Ramos (cell line): ENCODE measurements around the gene MYORG.
"Not testable (repeated sequence)": the region's sequence is repeated elsewhere in the genome, so short reads cannot be mapped to it uniquely, and the experiment has no call there.

ENCODE experiments used
- in situ Hi-C: fragments of 300-500 bp; cut with MboI; formaldehyde crosslinking; loops from one replicate; pipeline ENCODE4 v1.14.3; 2022; ENCODE audit warnings: low sequenced_read_pairs; ENCODE audit not compliant: unreplicated experiment

MYORG gene

GRCh38 chr9:34370970-34371880 is 5.5 kb downstream of the MYORG start:
- in situ Hi-C loops: loop anchor here (10.0 kb wide), 1 partner anchor 196 kb away; the partner anchor contains the start of gene UBAP1

- in situ Hi-C loops: loop anchor here (10.0 kb wide), 1 partner anchor 196 kb away; the partner anchor contains the start of gene UBAP1
Observed at GRCh38 chr9:34370335-34370969, 6.2 kb downstream of the MYORG start.

- in situ Hi-C loops: loop anchor here (10.0 kb wide), 1 partner anchor 195 kb away; the partner anchor contains the start of gene UBAP1
Observed at GRCh38 chr9:34369636-34370035, 7.1 kb downstream of the MYORG start.

- in situ Hi-C loops: not testable (repeated sequence)
Observed at GRCh38 chr9:34368796-34369195, 7.9 kb downstream of the MYORG start.

- in situ Hi-C loops: not testable (repeated sequence)
Observed at GRCh38 chr9:34367751-34368410, 8.8 kb downstream of the MYORG start.

GRCh38 chr9:34366365-34366764 is 10.3 kb downstream of the MYORG start:
- in situ Hi-C loops: no loop called here

- in situ Hi-C loops: no loop called here
Observed at GRCh38 chr9:34365282-34365681, 11.4 kb downstream of the MYORG start.

- in situ Hi-C loops: no loop called here
Observed at GRCh38 chr9:34363619-34364351, 12.9 kb downstream of the MYORG start.

- in situ Hi-C loops: no loop called here
Observed at GRCh38 chr9:34362614-34363214, 14.0 kb downstream of the MYORG start.

- in situ Hi-C loops: not testable (repeated sequence)
Observed at GRCh38 chr9:34352957-34353356, 23.7 kb downstream of the MYORG start.

- in situ Hi-C loops: not testable (repeated sequence)
Observed at GRCh38 chr9:34352122-34352652, 24.5 kb downstream of the MYORG start.

GRCh38 chr9:34349324-34349723 is 27.4 kb downstream of the MYORG start:
- in situ Hi-C loops: no loop called here

GRCh38 chr9:34347800-34348158 is 28.9 kb downstream of the MYORG start:
- in situ Hi-C loops: no loop called here

GRCh38 chr9:34346873-34347799 is 29.6 kb downstream of the MYORG start:
- in situ Hi-C loops: no loop called here

- in situ Hi-C loops: no loop called here
Observed at GRCh38 chr9:34343605-34344004, 33.1 kb downstream of the MYORG start.

GRCh38 chr9:34343090-34343489 is 33.6 kb downstream of the MYORG start:
- in situ Hi-C loops: no loop called here

GRCh38 chr9:34341659-34342295 is 34.9 kb downstream of the MYORG start:
- in situ Hi-C loops: no loop called here
